ENCODE data around the gene RBM5. TPM values are rescaled to one million over a fixed set of nuclear protein-coding genes. Genes with fewer than 3 reads are reported as not detected.

The RBM5 gene
- total RNA-seq, 1 donor from 2014 or later = 153 TPM

DNA sequence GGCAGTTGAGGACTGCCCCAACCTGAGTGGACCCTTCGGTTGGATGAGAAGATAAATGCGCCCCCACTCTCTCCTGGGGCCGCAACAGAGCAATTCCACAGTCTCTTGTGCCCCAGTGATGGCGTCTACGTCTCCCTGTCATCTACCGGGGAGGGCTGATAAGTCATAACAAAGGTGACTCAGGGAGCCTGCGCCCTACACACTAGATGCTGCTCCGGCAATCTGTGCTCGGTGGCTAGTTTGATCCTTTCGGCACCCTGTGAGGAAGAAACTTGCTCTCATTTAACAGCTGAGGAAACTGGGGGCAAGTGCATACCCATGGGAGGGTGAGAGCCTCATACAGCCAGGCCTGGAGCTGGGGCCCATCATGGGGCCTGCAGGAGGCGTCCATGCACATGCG is 52.3 kb downstream of the RBM5 start:
- no peak overlapping the region for H3K27ac ChIP-seq
- H3K9me3 ChIP-seq = no peaks in the 10 kb centered on the region
- intact Hi-C loops (cut with DNase I) = no loop called here
- DNase-seq (no peak), ATAC-seq (no peak)
- no peak for TF ChIP-seq CTCF (IDR thresholded peaks at IDR 0.05)
- H3K27me3 ChIP-seq (ENCODE audit: low read depth) = no peaks in the 10 kb centered on the region
- H3K36me3 ChIP-seq = no peaks in the 10 kb centered on the region
- H3K4me3 ChIP-seq = no peak overlapping the region
- H3K4me1 ChIP-seq = peaks cover 8% of the 10 kb centered on the region

DNA sequence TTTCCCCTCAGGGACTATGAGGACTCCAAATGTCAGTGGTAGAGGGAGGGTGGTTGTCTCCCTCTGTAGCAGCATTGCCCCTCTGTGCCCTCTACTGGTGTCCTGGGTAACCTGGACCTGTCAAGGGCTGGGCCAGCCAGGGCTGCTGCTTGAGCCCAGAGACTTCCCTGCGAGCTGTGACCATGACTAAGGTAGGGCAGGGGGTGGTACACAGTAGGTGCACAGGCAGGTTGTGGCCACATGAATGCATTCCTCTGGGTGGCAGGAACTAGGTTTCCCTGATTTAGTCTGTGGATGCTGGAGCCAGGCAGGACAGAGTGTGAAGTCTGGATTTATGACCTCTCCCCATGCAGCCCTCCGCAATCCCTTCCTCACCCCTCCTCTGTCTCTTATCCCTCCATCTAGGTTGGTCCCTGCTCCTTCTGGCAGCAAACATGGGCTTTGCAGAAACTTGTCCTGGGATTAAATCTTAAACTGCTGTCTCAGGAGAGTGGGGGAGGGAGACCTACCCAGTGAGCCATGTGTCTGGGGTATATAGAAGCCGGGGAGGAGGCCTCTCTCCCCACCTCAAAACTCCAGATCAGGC is 57.7 kb downstream of the RBM5 start:
- H3K36me3 ChIP-seq = no peaks in the 10 kb centered on the region
- no peaks in the 10 kb centered on the region for H3K27me3 ChIP-seq (ENCODE audit: low read depth)
- no peaks in the 10 kb centered on the region for H3K4me1 ChIP-seq
- intact Hi-C loops (cut with DNase I) = no loop called here
- TF ChIP-seq CTCF (IDR thresholded peaks at IDR 0.05) = no peak
- H3K9me3 ChIP-seq = no peaks in the 10 kb centered on the region
- DNase-seq (no peak), ATAC-seq (no peak)
- no peak overlapping the region for H3K27ac ChIP-seq
- H3K4me3 ChIP-seq = no peak overlapping the region

- ATAC-seq (no peak), DNase-seq (no peak)
- Histone ChIP-seq H3K9me3 (no peaks in the 10 kb centered on the region), H3K4me3 (no peak overlapping the region), H3K27me3 (ENCODE audit: low read depth) (no peaks in the 10 kb centered on the region), H3K4me1 (no peaks in the 10 kb centered on the region), H3K36me3 (no peaks in the 10 kb centered on the region), H3K27ac (no peak overlapping the region)
- intact Hi-C loops (cut with DNase I) = no loop called here
- no peak for TF ChIP-seq CTCF (IDR thresholded peaks at IDR 0.05)
Measured at GRCh38 chr3:50147016-50147415, 58.3 kb downstream of the RBM5 start.

DNA sequence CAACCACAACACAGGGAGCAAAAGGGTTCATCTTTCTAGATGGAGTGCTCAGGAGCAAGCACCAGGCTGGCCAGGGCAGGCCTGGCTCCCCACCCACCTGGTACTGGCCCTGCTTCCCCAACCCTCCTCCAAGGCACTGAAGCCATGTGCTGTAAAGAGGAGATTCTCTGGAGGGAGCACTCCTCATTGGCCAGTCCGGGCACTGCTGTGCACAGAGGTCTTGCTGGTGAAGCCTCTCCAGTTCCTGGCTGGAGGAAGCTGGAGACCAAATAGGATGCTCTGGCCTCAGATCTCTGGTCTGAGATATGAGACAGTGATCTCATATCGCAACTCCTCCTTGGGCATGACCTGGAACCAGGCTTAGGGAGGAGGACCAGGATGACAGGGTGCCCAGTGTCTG is 58.7 kb downstream of the RBM5 start:
- Histone ChIP-seq H3K4me1 (no peaks in the 10 kb centered on the region), H3K27ac (no peak overlapping the region), H3K36me3 (no peaks in the 10 kb centered on the region), H3K27me3 (ENCODE audit: low read depth) (no peaks in the 10 kb centered on the region), H3K4me3 (no peak overlapping the region), H3K9me3 (no peaks in the 10 kb centered on the region)
- no peak for TF ChIP-seq CTCF (IDR thresholded peaks at IDR 0.05)
- ATAC-seq (no peak), DNase-seq (no peak)
- intact Hi-C loops (cut with DNase I) = no loop called here

- DNase-seq (no peak), ATAC-seq (no peak)
- Histone ChIP-seq H3K36me3 (no peaks in the 10 kb centered on the region), H3K4me3 (no peak overlapping the region), H3K27ac (no peak overlapping the region), H3K4me1 (no peaks in the 10 kb centered on the region), H3K27me3 (ENCODE audit: low read depth) (no peaks in the 10 kb centered on the region), H3K9me3 (no peaks in the 10 kb centered on the region)
- TF ChIP-seq CTCF (IDR thresholded peaks at IDR 0.05) = no peak
- intact Hi-C loops (cut with DNase I) = no loop called here
Measured at GRCh38 chr3:50147861-50148260, 59.1 kb downstream of the RBM5 start.

- no peaks in the 10 kb centered on the region for H3K36me3 ChIP-seq
- H3K4me1 ChIP-seq = peaks cover 8% of the 10 kb centered on the region
- intact Hi-C loops (cut with DNase I) = no loop called here
- H3K27me3 ChIP-seq (ENCODE audit: low read depth) = no peaks in the 10 kb centered on the region
- TF ChIP-seq CTCF (IDR thresholded peaks at IDR 0.05) = no peak
- H3K9me3 ChIP-seq = no peaks in the 10 kb centered on the region
- ATAC-seq (no peak), DNase-seq (no peak)
- no peak overlapping the region for H3K27ac ChIP-seq
- no peak overlapping the region for H3K4me3 ChIP-seq
Measured at GRCh38 chr3:50150404-50150750, 61.7 kb downstream of the RBM5 start.
